Nephron (organoid): ENCODE measurements around the gene APBB3.

Source experiments
- H3K27ac Mint-ChIP-seq, 3 experiments: 2 replicates each; pipeline ENCODE4 v1.8.0; 2020; ENCODE audit warnings: mixed read lengths in 3 of 3, mild to moderate bottlenecking in 2 of 3, moderate library complexity in 1 of 3
- H3K27me3 Mint-ChIP-seq: 2 replicates; pipeline ENCODE4 v1.8.0; 2021; ENCODE audit warnings: low read depth, mild to moderate bottlenecking, moderate library complexity, mixed read lengths
- H3K36me3 Mint-ChIP-seq: 2 replicates; pipeline ENCODE4 v1.8.0; 2020; ENCODE audit warnings: low read depth, mixed read lengths
- H3K4me1 Mint-ChIP-seq: 2 replicates; pipeline ENCODE4 v1.8.0; 2020; ENCODE audit warnings: mixed read lengths
- H3K4me3 Mint-ChIP-seq, 3 experiments: 2 replicates each; pipeline ENCODE4 v1.8.0; 2020; ENCODE audit warnings: mild to moderate bottlenecking in 3 of 3, mixed read lengths in 3 of 3, moderate library complexity in 2 of 3
- H3K9me3 Mint-ChIP-seq: 2 replicates; pipeline ENCODE4 v1.8.0; 2020; ENCODE audit warnings: mixed read lengths
- CTCF ChIP-seq, 3 experiments: fragments of 200-600 bp; sonication (generic); IDR thresholded peaks; one replicate each; pipeline ENCODE4 v1.5.0; 2021; ENCODE audit warnings: antibody characterized with exemption in 3 of 3; ENCODE audit not compliant: unreplicated experiment in 3 of 3

APBB3 gene

GRCh38 chr5:140567136-140567818, 2.9 kb upstream of the APBB3 start:
- no peak overlapping the region for H3K27ac Mint-ChIP-seq
- no peak for TF ChIP-seq CTCF (IDR thresholded peaks at IDR 0.05; ENCODE audit: unreplicated experiment in 3 of 3)
- H3K36me3 Mint-ChIP-seq = peaks cover 17% of the 10 kb centered on the region
- peak overlapping the region; percentile 59 to 99 (median 80) for H3K4me3 Mint-ChIP-seq
- peaks cover 41% of the 10 kb centered on the region for H3K4me1 Mint-ChIP-seq
- H3K27me3 Mint-ChIP-seq = no peaks in the 10 kb centered on the region
- H3K9me3 Mint-ChIP-seq = no peaks in the 10 kb centered on the region

DNA sequence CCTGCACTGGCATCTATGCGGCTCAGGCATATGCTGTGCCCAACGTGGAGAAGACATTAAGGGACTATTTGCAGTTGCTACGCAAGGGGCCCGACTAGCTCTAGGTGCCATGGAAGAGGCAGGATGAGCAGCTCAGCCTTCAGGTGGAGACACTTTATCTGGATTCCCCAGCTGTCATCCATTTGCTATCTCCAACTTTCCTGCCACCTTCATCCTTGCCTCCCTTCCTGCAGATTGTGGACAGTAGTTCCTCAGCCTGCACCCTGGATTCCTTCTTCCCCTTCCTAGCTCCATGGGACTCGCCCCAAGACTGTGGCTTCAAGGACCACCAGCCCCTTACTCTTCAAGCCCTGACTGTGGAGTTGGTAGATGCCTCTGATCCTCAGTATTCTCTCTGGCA, 2.3 kb upstream of the APBB3 start:
- H3K4me3 Mint-ChIP-seq = peak overlapping the region; percentile 59 to 99 (median 80)
- no peak for TF ChIP-seq CTCF (IDR thresholded peaks at IDR 0.05; ENCODE audit: unreplicated experiment in 3 of 3)
- H3K4me1 Mint-ChIP-seq = peaks cover 41% of the 10 kb centered on the region
- no peaks in the 10 kb centered on the region for H3K9me3 Mint-ChIP-seq
- H3K27ac Mint-ChIP-seq = no peak overlapping the region
- H3K27me3 Mint-ChIP-seq = no peaks in the 10 kb centered on the region
- peaks cover 17% of the 10 kb centered on the region for H3K36me3 Mint-ChIP-seq

GRCh38 chr5:140565780-140566095, 1.3 kb upstream of the APBB3 start:
- Mint-ChIP-seq H3K36me3 (peaks cover 21% of the 10 kb centered on the region), H3K4me3 (peak overlapping the region; percentile 92 to 99 (median 96))

DNA sequence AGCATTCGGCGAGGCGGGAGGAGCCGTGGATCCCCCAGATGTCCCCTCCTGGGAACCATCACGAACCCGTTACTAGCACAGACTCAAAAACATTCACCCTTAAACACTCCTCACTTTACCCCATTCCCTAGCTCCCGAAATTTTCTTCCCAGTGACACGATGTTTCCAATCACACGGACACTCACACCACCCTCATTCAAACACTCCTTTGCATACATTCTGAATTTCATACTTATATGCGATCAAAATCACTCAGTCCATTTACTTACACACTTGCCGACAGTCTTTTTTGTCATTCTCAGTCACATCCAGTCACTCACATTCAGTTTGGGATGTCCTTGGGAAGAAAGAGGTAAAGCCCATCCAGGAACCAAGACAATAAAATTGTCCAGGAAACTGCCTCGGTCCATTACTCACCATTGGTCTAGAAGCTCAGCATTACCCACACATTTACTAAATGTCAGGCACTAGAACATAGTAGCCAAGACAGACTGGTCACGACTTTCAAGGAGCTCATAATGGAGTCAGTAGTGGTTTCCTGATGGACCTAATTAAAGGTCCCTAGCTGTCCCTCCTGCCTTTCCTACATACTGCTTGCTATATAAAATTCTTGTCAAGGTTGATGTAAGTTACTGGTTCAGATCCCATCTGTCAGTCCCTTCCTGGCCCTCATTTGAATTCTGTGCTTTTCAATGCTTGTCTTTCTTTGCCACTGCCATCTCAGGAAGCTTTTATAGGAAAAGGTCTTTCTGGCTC, 804 bp upstream of the APBB3 start:
- TF ChIP-seq CTCF (IDR thresholded peaks at IDR 0.05; ENCODE audit: unreplicated experiment in 3 of 3) = no peak
- H3K36me3 Mint-ChIP-seq = peaks cover 24% of the 10 kb centered on the region
- H3K4me3 Mint-ChIP-seq = peak overlapping the region; percentile 92 to 99 (median 96)
- H3K27me3 Mint-ChIP-seq = peaks cover 4% of the 10 kb centered on the region
- H3K4me1 Mint-ChIP-seq = peaks cover 46% of the 10 kb centered on the region
- H3K9me3 Mint-ChIP-seq = no peaks in the 10 kb centered on the region
- H3K27ac Mint-ChIP-seq = peak overlapping the region; percentile 76 to 92 (median 88)

More at GRCh38 chr5:140565780-140566095, 1.3 kb upstream of the APBB3 start:
- Mint-ChIP-seq H3K4me1 (peaks cover 46% of the 10 kb centered on the region), H3K27ac (peak overlapping the region in 2 of 3 experiments; percentile 76 to 92), H3K27me3 (peaks cover 4% of the 10 kb centered on the region), H3K9me3 (no peaks in the 10 kb centered on the region)
- no peak for TF ChIP-seq CTCF (IDR thresholded peaks at IDR 0.05; ENCODE audit: unreplicated experiment in 3 of 3)

- Mint-ChIP-seq H3K27ac (peak overlapping the region; percentile 76 to 92 (median 88)), H3K4me1 (peaks cover 42% of the 10 kb centered on the region), H3K4me3 (peak overlapping the region; percentile 92 to 99 (median 96)), H3K36me3 (peaks cover 24% of the 10 kb centered on the region), H3K9me3 (no peaks in the 10 kb centered on the region), H3K27me3 (peaks cover 4% of the 10 kb centered on the region)
- no peak for TF ChIP-seq CTCF (IDR thresholded peaks at IDR 0.05; ENCODE audit: unreplicated experiment in 3 of 3)
These were observed 802 bp downstream of the APBB3 start for GRCh38 chr5:140563596-140563995.
